Erythroblast (primary cell): ENCODE data around the gene FAM107B.

ENCODE experiments used
- GATA1 ChIP-seq: IDR thresholded peaks from 2 replicates; pipeline ENCODE4 v1.6.1; 2011; ENCODE audit warnings: low read depth, mild to moderate bottlenecking, control low read depth, low read length, moderate library complexity
- POLR2A ChIP-seq: IDR thresholded peaks from 2 replicates; pipeline ENCODE4 v1.6.1; 2011; ENCODE audit warnings: mild to moderate bottlenecking, low read length

DNA sequence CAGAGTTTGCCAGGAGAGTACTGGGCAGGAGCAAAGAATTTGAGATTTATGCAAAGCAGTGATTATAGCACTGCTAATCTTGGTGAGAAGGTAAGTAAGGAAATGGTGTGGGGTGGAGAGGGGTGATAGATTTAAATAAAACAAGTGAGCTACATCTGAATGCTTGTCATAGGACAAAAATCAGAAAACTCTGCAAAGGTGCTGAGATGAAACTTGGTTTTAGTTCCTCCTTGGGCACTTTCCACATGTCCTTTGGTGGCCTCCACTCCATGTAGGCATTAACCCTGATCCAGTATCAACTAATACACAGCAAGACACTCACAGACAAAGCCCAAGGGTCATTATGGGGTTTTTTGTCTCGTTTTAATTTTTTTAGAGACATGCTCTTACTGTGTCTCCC is 25.7 kb upstream of the FAM107B start:
- TF ChIP-seq POLR2A (no peak), GATA1 (no peak)
